Coronary artery (tissue), 2 donors: ENCODE measurements around the gene EDC4.

Experiments used
- DNase-seq: peaks from one replicate; pipeline ENCODE4 v3.0.0-alpha.2; 2017; ENCODE audit warnings: low spot score
- H3K27ac ChIP-seq, 2 donors: fragments of 200-600 bp; sonication (generic); one replicate each; pipeline ENCODE4 v1.5.1; 2016 to 2019
- H3K4me3 ChIP-seq: fragments of 200-600 bp; sonication (generic); 2 replicates; pipeline ENCODE4 v1.5.1; 2016; ENCODE audit warnings: mild to moderate bottlenecking, moderate library complexity
- CTCF ChIP-seq: fragments of 200-600 bp; sonication (generic); IDR thresholded peaks from one replicate; pipeline ENCODE4 v1.5.1; 2019; ENCODE audit warnings: antibody characterized with exemption

EDC4 gene

GRCh38 chr16:67872631-67873434 lies at the start of gene EDC4:
Gene EDC4 (plus strand): TSS chr16:67873052. CDS start chr16:67873262, 210 bp downstream.
- no peak for TF ChIP-seq CTCF
- H3K4me3 ChIP-seq, result peak within 1 kb of the TSS; percentile 92
- peak within 1 kb of the TSS; percentile 77 to 82 for H3K27ac ChIP-seq
- peak; percentile 92 for DNase-seq

- TF ChIP-seq CTCF, result no peak
- DNase-seq, result no peak
- Histone ChIP-seq H3K4me3 (no peak overlapping the region), H3K27ac (no peak overlapping the region)
Observed at GRCh38 chr16:67825119-67825518, 47.7 kb upstream of the EDC4 start.

- Histone ChIP-seq H3K27ac (no peak overlapping the region), H3K4me3 (no peak overlapping the region)
- DNase-seq, result no peak
- TF ChIP-seq CTCF, result no peak
Observed at GRCh38 chr16:67825906-67826305, 46.9 kb upstream of the EDC4 start.

- Histone ChIP-seq H3K4me3 (no peak overlapping the region), H3K27ac (no peak overlapping the region)
- no peak for TF ChIP-seq CTCF
- DNase-seq, result no peak
Observed at GRCh38 chr16:67828651-67829050, 44.2 kb upstream of the EDC4 start.

- no peak for DNase-seq
- H3K4me3 ChIP-seq, result peak overlapping the region; percentile 93
- peak overlapping the region; percentile 55 to 84 for H3K27ac ChIP-seq
- TF ChIP-seq CTCF, result no peak
Observed at GRCh38 chr16:67833030-67833414, 39.8 kb upstream of the EDC4 start.

- Histone ChIP-seq H3K27ac (peak overlapping the region; percentile 55 to 84), H3K4me3 (peak overlapping the region; percentile 93)
- DNase-seq, result peak; percentile 94
- no peak for TF ChIP-seq CTCF
Observed at GRCh38 chr16:67833415-67834241, 39.2 kb upstream of the EDC4 start.
